ENCODE results near the gene NTSR1.
"Not testable (repeated sequence)": the region's sequence is repeated elsewhere in the genome, so short reads cannot be mapped to it uniquely, and the experiment has no call there.

NTSR1 gene

GRCh38 chr20:62675156-62675876 is 33.3 kb upstream of the NTSR1 start:
- no peak for DNase-seq

GRCh38 chr20:62675877-62676260 is 32.8 kb upstream of the NTSR1 start:
- DNase-seq, result no peak

DNA sequence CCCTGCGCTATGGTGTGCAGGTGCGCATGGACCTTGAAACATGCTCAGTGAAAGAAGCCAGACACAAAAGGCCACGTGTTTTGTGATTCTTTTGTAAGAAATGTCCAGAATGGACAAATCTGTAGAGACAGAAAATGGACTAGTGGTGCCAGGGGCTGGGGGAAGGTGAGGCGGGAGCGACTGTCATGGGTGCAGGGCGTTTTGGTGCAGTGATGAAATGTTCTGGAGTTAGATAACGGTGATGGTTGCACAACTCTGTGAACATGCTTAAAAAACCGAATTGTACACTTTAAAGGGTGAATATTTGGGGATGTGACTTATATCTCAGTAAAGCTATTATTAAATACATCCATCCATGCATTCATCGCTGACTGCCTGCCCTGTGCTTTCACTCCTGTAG is 31.7 kb upstream of the NTSR1 start:
- DNase-seq, result no peak

DNA sequence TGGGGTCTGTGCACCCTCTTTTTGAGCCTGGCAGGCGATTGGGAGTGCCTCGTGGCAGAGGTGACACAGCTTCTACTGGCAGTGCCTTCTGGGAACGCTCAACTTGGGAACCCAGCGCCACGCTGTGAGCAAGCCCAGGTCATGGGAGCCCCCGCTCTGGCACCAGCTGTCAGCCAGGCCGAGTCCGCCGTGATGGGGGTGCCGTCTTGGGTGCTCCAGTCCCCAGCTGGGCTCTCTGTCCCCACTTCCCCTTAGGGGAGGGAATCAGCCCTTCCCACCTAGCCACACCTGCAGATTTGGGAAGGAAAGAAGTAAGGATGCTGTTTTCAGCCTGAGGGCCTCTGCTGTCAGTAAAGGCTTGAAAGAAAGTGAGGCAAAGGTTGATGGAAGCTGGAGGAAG is 31.0 kb upstream of the NTSR1 start:
- no peak for DNase-seq

GRCh38 chr20:62678553-62678952 is 30.1 kb upstream of the NTSR1 start:
- DNase-seq, result no peak

DNA sequence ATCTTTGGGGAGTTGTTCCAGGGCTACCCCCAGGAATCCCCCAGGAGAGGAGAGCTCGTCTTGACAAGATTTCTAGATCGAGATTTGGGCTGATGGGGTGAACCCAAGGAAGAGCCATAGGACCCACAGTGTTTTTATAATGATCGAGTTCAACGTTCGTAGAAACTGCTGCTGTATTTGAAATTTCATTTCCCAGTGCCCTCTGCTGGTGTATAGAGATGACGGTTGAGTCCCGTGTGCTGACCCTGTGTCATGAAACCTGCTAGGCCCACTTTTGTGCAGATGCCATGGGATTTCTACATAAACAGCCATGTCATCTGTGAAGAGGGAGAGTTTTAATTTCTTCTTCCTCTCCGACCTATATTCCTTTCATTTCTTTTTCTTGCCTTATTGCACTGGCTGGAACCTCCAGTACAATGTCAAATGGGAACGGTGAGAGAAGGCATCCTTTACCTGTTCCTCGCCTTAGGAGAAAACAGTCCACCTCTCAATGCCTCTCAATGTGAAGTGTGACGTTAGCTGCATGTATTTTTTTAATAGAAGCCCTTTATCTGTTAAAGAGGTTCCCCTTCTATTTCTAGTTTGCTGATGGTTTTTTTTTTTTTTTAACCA is 28.6 kb upstream of the NTSR1 start:
- no peak for DNase-seq

DNA sequence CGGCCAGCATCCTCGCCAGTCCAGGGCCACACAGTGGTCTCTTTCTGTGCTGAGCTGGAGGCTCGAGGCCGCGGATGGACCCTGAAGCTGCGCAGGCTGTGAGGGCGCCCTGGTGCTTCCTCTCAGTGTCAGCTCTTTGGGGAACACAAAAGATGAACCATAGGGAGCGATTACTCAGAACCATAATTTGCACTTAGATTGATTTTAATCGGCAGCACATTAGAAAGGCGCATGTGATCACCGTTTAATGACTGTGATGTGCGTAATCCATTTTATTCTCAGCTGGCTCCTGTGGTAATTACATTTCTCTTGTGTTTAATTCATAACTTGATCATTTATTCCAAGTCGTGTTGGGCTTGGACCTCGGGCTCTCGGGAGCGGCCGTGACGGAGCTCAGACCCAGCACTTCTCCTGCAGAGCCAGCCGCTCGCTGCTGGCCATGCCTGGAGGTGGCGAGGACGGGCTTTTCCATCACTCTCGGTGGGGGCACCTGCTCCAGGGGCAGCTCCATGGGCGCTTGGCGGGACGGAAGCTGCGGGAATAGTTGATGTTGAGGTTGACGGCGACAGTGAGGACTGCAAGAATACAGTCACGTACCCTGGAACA is 25.6 kb upstream of the NTSR1 start:
- no peak for DNase-seq

DNA sequence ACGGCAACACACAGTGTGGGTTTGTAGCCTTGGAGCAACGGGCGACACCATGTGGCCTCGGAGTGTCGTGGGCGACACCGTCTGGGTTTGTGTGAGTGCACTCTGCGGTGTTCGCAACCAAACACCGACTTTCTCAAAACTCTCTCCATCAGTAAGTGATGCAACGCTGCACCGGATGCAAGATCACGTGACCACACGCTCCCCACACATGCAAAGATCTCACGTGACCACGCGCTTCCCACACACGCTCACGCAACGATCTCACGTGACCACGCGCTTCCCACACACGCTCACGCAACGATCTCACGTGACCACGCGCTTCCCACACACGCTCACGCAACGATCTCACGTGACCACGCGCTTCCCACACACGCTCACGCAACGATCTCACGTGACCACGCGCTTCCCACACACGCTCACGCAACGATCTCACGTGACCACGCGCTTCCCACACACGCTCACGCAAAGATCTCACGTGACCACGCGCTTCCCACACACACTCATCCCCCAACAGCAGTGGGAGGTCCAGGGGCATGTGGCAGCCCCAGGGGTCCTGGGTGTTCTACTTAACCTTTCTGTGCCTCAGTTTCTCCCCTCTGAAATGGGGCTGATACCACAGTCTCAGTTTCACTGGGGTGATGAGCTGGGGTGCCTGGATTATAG is 24.8 kb upstream of the NTSR1 start:
- DNase-seq, result not testable (repeated sequence)

DNA sequence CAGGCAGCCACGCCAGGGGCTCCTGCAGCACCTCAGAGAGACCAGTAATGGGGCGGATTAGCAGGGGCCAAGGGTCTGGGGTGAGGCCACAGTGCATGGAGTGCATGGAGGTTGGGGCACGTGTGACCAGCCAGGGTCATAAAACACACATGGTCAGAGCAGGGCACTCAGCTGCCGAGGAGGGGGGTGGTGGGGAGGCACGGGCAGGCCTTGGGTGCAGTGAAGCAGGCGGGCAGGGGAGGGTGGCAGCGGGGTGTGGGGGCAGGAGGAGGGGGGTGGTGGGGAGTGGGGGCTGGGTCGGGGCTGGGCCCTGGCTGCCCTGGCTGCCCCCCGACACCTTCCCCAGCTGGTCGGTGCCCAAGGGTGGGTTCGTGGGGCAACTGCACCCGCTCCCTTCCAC is 23.7 kb upstream of the NTSR1 start:
- DNase-seq, result no peak

GRCh38 chr20:62685781-62686555 is 22.7 kb upstream of the NTSR1 start:
- DNase-seq, result peak; percentile 30

- DNase-seq, result no peak
These were observed 21.5 kb upstream of the NTSR1 start for GRCh38 chr20:62686869-62687830.

DNA sequence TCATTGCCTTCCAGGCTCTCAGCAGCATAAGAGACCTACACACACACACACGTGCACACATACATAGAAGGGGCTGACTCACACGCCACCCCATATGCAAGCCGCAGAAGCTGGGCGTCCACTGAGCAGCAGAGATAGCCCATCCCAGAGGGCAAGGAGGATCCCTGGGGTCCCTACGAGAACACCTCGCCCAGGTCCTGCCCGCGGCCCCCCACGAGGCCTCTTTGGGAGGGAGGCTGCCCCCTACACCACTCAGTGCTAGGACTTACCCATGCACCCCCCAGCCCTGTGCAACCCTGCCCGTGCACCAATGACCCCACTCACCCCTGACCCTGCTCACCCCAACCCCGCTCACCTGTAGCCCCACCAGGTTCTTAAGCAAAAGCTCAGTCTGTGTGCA is 20.6 kb upstream of the NTSR1 start:
- DNase-seq, result no peak

GRCh38 chr20:62688855-62689460 is 19.7 kb upstream of the NTSR1 start:
- DNase-seq, result no peak

DNA sequence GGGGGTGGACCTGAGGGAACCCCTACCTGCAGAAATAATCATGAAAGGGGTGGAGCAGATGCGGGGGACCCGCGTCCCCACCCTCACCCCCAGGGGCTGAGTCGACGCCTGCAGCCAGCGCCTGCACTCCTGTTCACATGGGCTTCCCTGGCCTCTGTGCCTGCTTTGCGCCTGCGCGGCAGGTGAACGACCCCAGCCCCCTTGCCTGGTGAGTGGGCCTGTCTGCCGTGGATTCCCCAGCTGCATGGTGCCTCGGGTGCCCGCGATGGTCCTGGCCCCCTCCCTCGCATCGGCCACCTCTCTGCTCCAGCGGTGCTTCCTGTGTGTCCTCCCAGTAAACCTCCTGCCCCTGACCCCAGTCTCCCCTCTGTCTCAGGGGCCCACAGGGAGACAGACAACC is 18.8 kb upstream of the NTSR1 start:
- DNase-seq, result no peak

DNA sequence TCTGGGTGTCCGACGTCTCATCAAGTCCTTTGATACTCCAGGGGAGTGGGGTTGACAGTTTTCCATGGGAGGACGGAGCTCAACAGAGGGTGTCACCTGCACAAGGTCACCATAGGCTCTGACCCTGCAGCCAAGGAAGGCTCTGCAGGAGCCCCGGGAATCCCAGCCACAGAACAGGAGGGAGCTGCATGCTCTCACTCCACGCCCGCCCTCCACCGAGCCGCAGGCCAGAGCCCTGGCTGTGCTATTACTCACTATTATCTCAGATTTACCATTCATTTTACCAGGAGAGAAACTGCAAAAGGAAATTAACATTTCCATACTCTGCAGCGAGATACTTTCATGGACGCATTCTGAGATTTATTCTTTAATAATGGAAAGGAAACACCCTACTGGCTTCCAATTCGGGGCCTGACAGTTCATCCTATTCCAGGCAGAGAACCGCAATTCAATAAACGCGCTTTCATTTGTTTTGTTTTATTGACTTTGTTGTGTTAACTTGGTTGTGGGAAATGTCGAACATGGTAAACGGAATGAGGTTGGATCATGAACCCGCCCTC is 18.3 kb upstream of the NTSR1 start:
- no peak for DNase-seq

GRCh38 chr20:62691487-62691886 is 17.1 kb upstream of the NTSR1 start:
- no peak for DNase-seq

GRCh38 chr20:62692176-62692575 is 16.5 kb upstream of the NTSR1 start:
- DNase-seq, result no peak

DNA sequence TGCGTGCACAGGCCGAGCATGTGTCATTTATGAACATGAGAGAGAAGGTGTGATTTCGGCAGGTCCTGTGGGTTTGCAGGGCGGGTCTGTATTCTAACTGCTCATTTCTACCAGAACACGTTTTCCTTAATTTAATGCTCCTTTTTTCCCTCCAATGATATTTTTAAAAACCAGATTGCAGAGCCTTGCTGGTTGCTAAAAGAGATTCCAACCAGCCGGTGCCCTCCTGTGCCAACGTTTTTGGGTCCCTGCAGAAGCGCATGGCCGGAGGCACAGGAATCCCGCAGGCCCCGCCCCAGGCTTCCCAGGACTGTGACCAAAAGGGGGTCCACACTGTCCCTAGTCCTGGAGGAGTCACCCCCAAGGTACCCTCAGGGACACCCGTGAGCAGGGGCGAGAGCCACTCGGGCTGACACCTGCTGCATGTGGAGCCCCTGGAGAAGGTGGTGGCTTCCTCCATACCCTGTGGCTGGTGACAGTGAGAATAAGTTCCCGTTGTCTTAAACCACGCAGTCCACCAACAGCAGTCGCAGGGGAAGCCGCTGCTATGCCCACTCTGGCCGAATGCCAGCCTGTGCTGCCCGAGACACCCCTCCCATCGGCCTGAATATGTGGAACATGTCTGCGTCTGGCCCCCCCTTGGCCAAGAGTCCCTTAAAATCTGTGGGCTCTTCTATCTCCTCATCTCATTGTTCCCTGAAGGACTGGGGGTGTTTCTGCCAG is 15.7 kb upstream of the NTSR1 start:
- no peak for DNase-seq

DNA sequence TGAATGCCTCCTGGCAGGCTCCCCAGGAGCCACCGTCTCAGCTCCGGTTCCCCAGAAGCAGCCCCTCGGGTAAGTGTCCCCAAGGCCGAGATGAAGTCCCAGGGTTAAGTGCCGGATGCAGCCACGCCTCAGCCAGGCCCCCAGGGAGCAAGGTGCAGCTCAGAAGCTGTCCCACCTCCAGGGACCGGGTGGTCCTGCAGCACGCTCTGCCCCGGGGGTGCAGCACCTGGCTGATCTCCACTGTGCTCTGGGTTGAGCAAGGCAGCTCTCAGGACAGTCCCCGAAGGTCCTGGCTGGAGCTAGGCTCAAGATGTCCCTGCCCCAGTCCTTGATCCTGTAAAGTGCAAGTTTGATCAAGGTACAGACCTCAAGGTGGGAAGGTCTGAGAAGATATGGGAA is 15.1 kb upstream of the NTSR1 start:
- DNase-seq, result no peak

GRCh38 chr20:62694106-62694505 is 14.5 kb upstream of the NTSR1 start:
- DNase-seq, result no peak

DNA sequence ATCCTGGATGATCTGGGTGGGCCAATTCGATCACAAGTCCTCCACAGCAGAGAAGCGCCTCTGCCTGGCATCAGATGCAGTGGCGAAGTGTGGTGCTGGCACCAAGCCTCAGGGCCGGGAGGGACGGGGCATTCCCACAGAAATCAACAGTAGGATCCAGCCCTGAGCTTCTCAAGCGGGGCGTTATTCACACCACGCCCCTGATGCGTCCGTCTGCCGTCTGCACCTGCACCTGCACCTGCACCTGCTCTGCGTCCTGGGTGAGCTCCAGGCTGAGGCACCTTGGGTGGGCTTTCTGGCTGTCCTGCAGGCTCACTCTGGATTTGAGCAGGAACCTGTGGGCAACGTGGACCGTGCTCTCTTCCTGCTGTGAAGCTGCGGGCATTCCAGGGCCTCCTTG is 13.8 kb upstream of the NTSR1 start:
- no peak for DNase-seq
